Measurements from ENCODE around the gene OR5H6.
"Not testable (repeated sequence)": the region's sequence is repeated elsewhere in the genome, so short reads cannot be mapped to it uniquely, and the experiment has no call there.

The OR5H6 gene

GRCh38 chr3:98263944-98264343 is at the start of gene OR5H6:
OR5H6 (plus strand) TSS chr3:98264244; CDS start chr3:98264333, 89 bp downstream.
- DNase-seq: no peak

GRCh38 chr3:98215051-98215450 is 49.0 kb upstream of the OR5H6 start:
- DNase-seq: no peak

- DNase-seq: no peak
Observed at GRCh38 chr3:98223907-98224672, 40.0 kb upstream of the OR5H6 start.

GRCh38 chr3:98232489-98232888 is 31.6 kb upstream of the OR5H6 start:
- no peak for DNase-seq

GRCh38 chr3:98233468-98233867 is 30.6 kb upstream of the OR5H6 start:
- no peak for DNase-seq

- no peak for DNase-seq
Observed at GRCh38 chr3:98240131-98240530, 23.9 kb upstream of the OR5H6 start.

- no peak for DNase-seq
Observed at GRCh38 chr3:98242155-98242554, 21.9 kb upstream of the OR5H6 start.

- no peak for DNase-seq
Observed at GRCh38 chr3:98243843-98244242, 20.2 kb upstream of the OR5H6 start.

GRCh38 chr3:98246142-98246541 is 17.9 kb upstream of the OR5H6 start:
- no peak for DNase-seq

- not testable (repeated sequence) for DNase-seq
Observed at GRCh38 chr3:98256026-98256425, 8.0 kb upstream of the OR5H6 start.

GRCh38 chr3:98259707-98260106 is 4.3 kb upstream of the OR5H6 start:
- DNase-seq: no peak

- DNase-seq: no peak
Observed at GRCh38 chr3:98262046-98262445, 2.0 kb upstream of the OR5H6 start.

- no peak for DNase-seq
Observed at GRCh38 chr3:98269846-98270245, 5.8 kb downstream of the OR5H6 start.

GRCh38 chr3:98272126-98272525 is 8.1 kb downstream of the OR5H6 start:
- DNase-seq: no peak

- DNase-seq: no peak
Observed at GRCh38 chr3:98274914-98275313, 10.9 kb downstream of the OR5H6 start.

- DNase-seq: no peak
Observed at GRCh38 chr3:98282205-98282604, 18.2 kb downstream of the OR5H6 start, which contains the start of gene OR5H2. OR5H2 (plus strand) TSS chr3:98282505; CDS start chr3:98282903, 398 bp downstream.

GRCh38 chr3:98290916-98291315 is 26.9 kb downstream of the OR5H6 start:
- DNase-seq: no peak

GRCh38 chr3:98291332-98291957 is 27.4 kb downstream of the OR5H6 start:
- DNase-seq: no peak
